ENCODE results near the gene ARHGAP15. TPM values are rescaled to one million over a fixed set of nuclear protein-coding genes. Genes with fewer than 3 reads are reported as not detected.

Gene ARHGAP15
- total and polyA plus RNA-seq, 5 donors from 2014 or later = 242 to 285 (median 260) TPM

DNA sequence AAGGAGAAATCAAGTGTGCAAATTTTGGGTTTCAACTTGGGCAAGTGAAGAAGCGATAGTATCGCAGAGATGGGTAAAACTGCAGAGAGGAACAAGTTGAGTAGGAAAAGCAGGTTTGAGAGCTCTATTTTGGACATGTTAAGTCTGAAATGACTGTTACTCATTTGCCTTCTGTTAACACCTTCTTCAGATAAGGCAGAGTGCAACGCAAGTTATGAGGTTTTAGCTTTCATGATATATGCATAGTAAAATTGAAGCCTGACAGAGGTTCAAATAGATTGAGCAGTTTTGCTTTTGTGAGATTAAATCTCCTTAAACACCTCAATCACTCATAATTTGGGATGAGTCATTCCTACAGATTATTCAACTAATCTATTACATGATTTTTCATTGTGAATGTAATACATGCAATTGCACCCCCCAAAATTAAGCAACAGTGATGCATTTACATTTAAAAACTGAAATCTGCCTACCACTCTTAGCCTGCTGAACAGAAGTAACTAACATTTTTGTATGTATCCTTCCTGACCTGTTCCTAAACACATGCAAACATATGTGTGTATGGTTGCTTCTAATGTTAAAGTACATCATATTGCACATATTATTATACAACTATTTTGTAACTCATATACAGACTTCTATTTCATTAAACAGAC is 575.4 kb downstream of the ARHGAP15 start:
- H3K27ac Mint-ChIP-seq = no peak overlapping the region
- H3K4me1 Mint-ChIP-seq = peaks cover 10 to 22% (median 17%) of the 10 kb centered on the region in 4 donors

DNA sequence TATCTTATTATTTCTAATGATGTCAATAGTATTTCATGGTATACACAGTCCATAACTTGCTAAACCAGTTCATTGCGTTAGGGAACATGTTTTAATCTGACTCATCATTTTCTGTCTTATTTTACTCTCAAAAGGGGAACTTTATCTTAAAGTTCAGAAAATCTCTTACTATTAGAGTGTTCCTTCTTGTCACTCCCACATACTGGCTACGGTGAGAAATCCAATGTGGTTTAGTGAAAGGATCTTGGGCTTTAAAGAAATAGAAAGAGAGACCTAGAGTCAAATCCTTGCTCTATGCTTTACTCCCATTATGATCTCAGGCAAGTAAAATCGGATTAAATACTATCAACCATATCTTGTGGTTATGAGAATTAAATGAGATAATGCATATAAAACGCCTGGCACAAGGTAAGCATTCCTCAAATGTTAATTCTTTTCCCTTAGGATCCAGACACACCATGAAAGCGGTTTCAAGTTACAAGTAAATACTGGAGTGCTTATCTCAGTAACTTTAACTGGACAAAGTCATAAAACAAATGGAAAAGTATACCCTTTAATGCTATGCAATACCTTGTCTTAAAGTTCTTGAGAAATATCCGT is 576.0 kb downstream of the ARHGAP15 start:
- H3K4me1 Mint-ChIP-seq = peaks cover 10 to 28% (median 16%) of the 10 kb centered on the region in 4 donors
- H3K36me3 Mint-ChIP-seq = peaks cover 72% of the 10 kb centered on the region
- H3K27me3 Mint-ChIP-seq = no peaks in the 10 kb centered on the region

More for the DNA sequence above, 575.4 kb downstream of the ARHGAP15 start:
- H3K27me3 ChIP-seq (ENCODE audit: control insufficient read depth, insufficient read depth, low read length) = no peaks in the 10 kb centered on the region
- peaks cover 0 to 8% (median 0%) of the 10 kb centered on the region in 7 donors for H3K9me3 Mint-ChIP-seq
- DNase-seq (no peak), ATAC-seq (ENCODE audit: low read depth in 2 of 2) (no peak)
- no peaks in the 10 kb centered on the region for H3K9me3 ChIP-seq (ENCODE audit: control insufficient read depth in 2 of 2, low read length in 2 of 2)
- H3K36me3 ChIP-seq (ENCODE audit: control insufficient read depth, insufficient read depth, low read length) = peaks cover 70% of the 10 kb centered on the region
- H3K27me3 Mint-ChIP-seq = no peaks in the 10 kb centered on the region
- peaks cover 66% of the 10 kb centered on the region for H3K36me3 Mint-ChIP-seq
- H3K4me3 ChIP-seq (ENCODE audit: low read depth, low read length) = no peak overlapping the region
- H3K4me3 Mint-ChIP-seq = no peak overlapping the region
- no peak overlapping the region for H3K27ac ChIP-seq (ENCODE audit: insufficient read depth, low read length, poor library complexity, severe bottlenecking)
- no peaks in the 10 kb centered on the region for H3K4me1 ChIP-seq (ENCODE audit: control insufficient read depth, insufficient read depth, low read length, poor library complexity, severe bottlenecking)

GRCh38 chr2:143706354-143706753 is 577.1 kb downstream of the ARHGAP15 start:
- H3K27me3 ChIP-seq (ENCODE audit: control insufficient read depth, insufficient read depth, low read length) = no peaks in the 10 kb centered on the region
- peaks cover 81% of the 10 kb centered on the region for H3K36me3 ChIP-seq (ENCODE audit: control insufficient read depth, insufficient read depth, low read length)
- no peaks in the 10 kb centered on the region for H3K4me1 ChIP-seq (ENCODE audit: control insufficient read depth, insufficient read depth, low read length, poor library complexity, severe bottlenecking)
- Mint-ChIP-seq H3K4me1 (peaks cover 11 to 30% (median 14%) of the 10 kb centered on the region in 4 donors), H3K27me3 (no peaks in the 10 kb centered on the region), H3K36me3 (peaks cover 78% of the 10 kb centered on the region), H3K9me3 (peaks cover 0 to 12% (median 2%) of the 10 kb centered on the region in 7 donors), H3K4me3 (no peak overlapping the region), H3K27ac (no peak overlapping the region)
- H3K4me3 ChIP-seq (ENCODE audit: low read depth, low read length) = no peak overlapping the region
- H3K27ac ChIP-seq (ENCODE audit: insufficient read depth, low read length, poor library complexity, severe bottlenecking) = no peak overlapping the region
- ATAC-seq (ENCODE audit: low read depth in 2 of 2) (no peak), DNase-seq (no peak)
- peaks cover 6 to 9% of the 10 kb centered on the region in 2 experiments for H3K9me3 ChIP-seq (ENCODE audit: control insufficient read depth in 2 of 2, low read length in 2 of 2)

More for the DNA sequence above, 576.0 kb downstream of the ARHGAP15 start:
- H3K4me3 Mint-ChIP-seq = no peak overlapping the region
- Histone ChIP-seq H3K27ac (ENCODE audit: insufficient read depth, low read length, poor library complexity, severe bottlenecking) (no peak overlapping the region), H3K36me3 (ENCODE audit: control insufficient read depth, insufficient read depth, low read length) (peaks cover 75% of the 10 kb centered on the region), H3K4me1 (ENCODE audit: control insufficient read depth, insufficient read depth, low read length, poor library complexity, severe bottlenecking) (no peaks in the 10 kb centered on the region), H3K4me3 (ENCODE audit: low read depth, low read length) (no peak overlapping the region), H3K9me3 (ENCODE audit: control insufficient read depth in 2 of 2, low read length in 2 of 2) (peaks cover 0 to 3% of the 10 kb centered on the region in 2 experiments), H3K27me3 (ENCODE audit: control insufficient read depth, insufficient read depth, low read length) (no peaks in the 10 kb centered on the region)
- H3K9me3 Mint-ChIP-seq = peaks cover 0 to 8% (median 0%) of the 10 kb centered on the region in 7 donors
- ATAC-seq (ENCODE audit: low read depth in 2 of 2) (no peak), DNase-seq (no peak)
- no peak overlapping the region for H3K27ac Mint-ChIP-seq

- Histone ChIP-seq H3K4me3 (ENCODE audit: low read depth, low read length) (no peak overlapping the region), H3K4me1 (ENCODE audit: control insufficient read depth, insufficient read depth, low read length, poor library complexity, severe bottlenecking) (no peaks in the 10 kb centered on the region), H3K27me3 (ENCODE audit: control insufficient read depth, insufficient read depth, low read length) (no peaks in the 10 kb centered on the region), H3K9me3 (ENCODE audit: control insufficient read depth in 2 of 2, low read length in 2 of 2) (peaks cover 6 to 9% of the 10 kb centered on the region in 2 experiments), H3K27ac (ENCODE audit: insufficient read depth, low read length, poor library complexity, severe bottlenecking) (no peak overlapping the region), H3K36me3 (ENCODE audit: control insufficient read depth, insufficient read depth, low read length) (peaks cover 76% of the 10 kb centered on the region)
- DNase-seq = no peak
- Mint-ChIP-seq H3K4me3 (no peak overlapping the region), H3K36me3 (peaks cover 86% of the 10 kb centered on the region), H3K4me1 (peaks cover 18 to 36% (median 22%) of the 10 kb centered on the region in 4 donors), H3K27me3 (no peaks in the 10 kb centered on the region), H3K27ac (peak overlapping the region in 1 of 3 donors; percentile 39), H3K9me3 (peaks cover 0 to 24% (median 3%) of the 10 kb centered on the region in 7 donors)
- no peak for ATAC-seq (ENCODE audit: low read depth in 2 of 2)
Observed at GRCh38 chr2:143708682-143709081, 579.5 kb downstream of the ARHGAP15 start.

- peaks cover 19 to 33% (median 24%) of the 10 kb centered on the region in 4 donors for H3K4me1 Mint-ChIP-seq
Observed at GRCh38 chr2:143710196-143710595, 581.0 kb downstream of the ARHGAP15 start.

GRCh38 chr2:143710879-143711278 is 581.7 kb downstream of the ARHGAP15 start:
- DNase-seq (no peak), ATAC-seq (ENCODE audit: low read depth in 2 of 2) (no peak)
- Histone ChIP-seq H3K36me3 (ENCODE audit: control insufficient read depth, insufficient read depth, low read length) (peaks cover 56% of the 10 kb centered on the region), H3K9me3 (ENCODE audit: control insufficient read depth in 2 of 2, low read length in 2 of 2) (peaks cover 6 to 9% of the 10 kb centered on the region in 2 experiments), H3K27me3 (ENCODE audit: control insufficient read depth, insufficient read depth, low read length) (no peaks in the 10 kb centered on the region), H3K27ac (ENCODE audit: insufficient read depth, low read length, poor library complexity, severe bottlenecking) (no peak overlapping the region), H3K4me1 (ENCODE audit: control insufficient read depth, insufficient read depth, low read length, poor library complexity, severe bottlenecking) (no peaks in the 10 kb centered on the region), H3K4me3 (ENCODE audit: low read depth, low read length) (no peak overlapping the region)
- Mint-ChIP-seq H3K4me1 (peaks cover 17 to 31% (median 26%) of the 10 kb centered on the region in 4 donors), H3K27me3 (no peaks in the 10 kb centered on the region), H3K27ac (no peak overlapping the region), H3K4me3 (no peak overlapping the region), H3K36me3 (peaks cover 76% of the 10 kb centered on the region), H3K9me3 (peaks cover 0 to 24% (median 3%) of the 10 kb centered on the region in 7 donors)

More at GRCh38 chr2:143710196-143710595, 581.0 kb downstream of the ARHGAP15 start:
- Mint-ChIP-seq H3K27me3 (no peaks in the 10 kb centered on the region), H3K9me3 (peaks cover 0 to 24% (median 3%) of the 10 kb centered on the region in 7 donors), H3K36me3 (peaks cover 77% of the 10 kb centered on the region), H3K4me3 (no peak overlapping the region), H3K27ac (no peak overlapping the region)
- Histone ChIP-seq H3K27ac (ENCODE audit: insufficient read depth, low read length, poor library complexity, severe bottlenecking) (no peak overlapping the region), H3K4me1 (ENCODE audit: control insufficient read depth, insufficient read depth, low read length, poor library complexity, severe bottlenecking) (no peaks in the 10 kb centered on the region), H3K27me3 (ENCODE audit: control insufficient read depth, insufficient read depth, low read length) (no peaks in the 10 kb centered on the region), H3K4me3 (ENCODE audit: low read depth, low read length) (no peak overlapping the region), H3K9me3 (ENCODE audit: control insufficient read depth in 2 of 2, low read length in 2 of 2) (peaks cover 6 to 9% of the 10 kb centered on the region in 2 experiments), H3K36me3 (ENCODE audit: control insufficient read depth, insufficient read depth, low read length) (peaks cover 62% of the 10 kb centered on the region)
- ATAC-seq (ENCODE audit: low read depth in 2 of 2) (no peak), DNase-seq (no peak)

GRCh38 chr2:143716522-143716921 is 587.3 kb downstream of the ARHGAP15 start:
- H3K4me3 Mint-ChIP-seq = no peak overlapping the region
- peaks cover 66% of the 10 kb centered on the region for H3K36me3 Mint-ChIP-seq
- Histone ChIP-seq H3K27me3 (ENCODE audit: control insufficient read depth, insufficient read depth, low read length) (no peaks in the 10 kb centered on the region), H3K9me3 (ENCODE audit: control insufficient read depth in 2 of 2, low read length in 2 of 2) (no peaks in the 10 kb centered on the region), H3K36me3 (ENCODE audit: control insufficient read depth, insufficient read depth, low read length) (peaks cover 34% of the 10 kb centered on the region), H3K4me3 (ENCODE audit: low read depth, low read length) (no peak overlapping the region), H3K27ac (ENCODE audit: insufficient read depth, low read length, poor library complexity, severe bottlenecking) (no peak overlapping the region), H3K4me1 (ENCODE audit: control insufficient read depth, insufficient read depth, low read length, poor library complexity, severe bottlenecking) (no peaks in the 10 kb centered on the region)
- H3K4me1 Mint-ChIP-seq = peaks cover 15 to 35% (median 30%) of the 10 kb centered on the region in 4 donors
- ATAC-seq (ENCODE audit: low read depth in 2 of 2) = no peak
- no peak for DNase-seq
- peak overlapping the region in 1 of 3 donors; percentile 15 for H3K27ac Mint-ChIP-seq
- H3K9me3 Mint-ChIP-seq = peaks cover 0 to 10% (median 0%) of the 10 kb centered on the region in 7 donors
- H3K27me3 Mint-ChIP-seq = no peaks in the 10 kb centered on the region

All from CD4-positive, CD25-positive, alpha-beta regulatory T cell (primary cell).